Measurements from ENCODE around the gene IDUA. TPM values are rescaled to one million over a fixed set of nuclear protein-coding genes. Genes with fewer than 3 reads are reported as not detected.
"Not testable (repeated sequence)": the region's sequence is repeated elsewhere in the genome, so short reads cannot be mapped to it uniquely, and the experiment has no call there.

Gene IDUA
- total RNA-seq, 1 donor from 2014 or later: 37.2 TPM

DNA sequence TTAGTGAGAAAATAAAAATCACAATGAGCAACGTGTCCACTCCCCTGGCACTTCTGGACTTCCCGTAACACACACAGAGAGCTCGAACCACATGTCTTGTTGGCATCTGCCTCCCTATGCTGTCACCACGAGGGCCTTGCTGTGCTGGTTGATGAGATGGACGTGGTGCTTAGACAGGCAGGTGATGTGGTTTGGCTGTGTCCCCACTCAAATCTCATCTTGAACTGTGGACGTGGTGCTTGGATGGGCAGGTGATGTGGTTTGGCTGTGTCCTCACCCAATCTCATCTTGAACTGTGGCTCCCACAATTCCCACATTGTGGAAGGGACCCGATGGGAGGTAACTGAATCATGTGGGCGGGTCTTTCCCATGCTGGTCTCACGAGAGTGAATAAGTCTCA lies 64.6 kb downstream of the IDUA start:
- H3K27ac Mint-ChIP-seq: no peak overlapping the region

DNA sequence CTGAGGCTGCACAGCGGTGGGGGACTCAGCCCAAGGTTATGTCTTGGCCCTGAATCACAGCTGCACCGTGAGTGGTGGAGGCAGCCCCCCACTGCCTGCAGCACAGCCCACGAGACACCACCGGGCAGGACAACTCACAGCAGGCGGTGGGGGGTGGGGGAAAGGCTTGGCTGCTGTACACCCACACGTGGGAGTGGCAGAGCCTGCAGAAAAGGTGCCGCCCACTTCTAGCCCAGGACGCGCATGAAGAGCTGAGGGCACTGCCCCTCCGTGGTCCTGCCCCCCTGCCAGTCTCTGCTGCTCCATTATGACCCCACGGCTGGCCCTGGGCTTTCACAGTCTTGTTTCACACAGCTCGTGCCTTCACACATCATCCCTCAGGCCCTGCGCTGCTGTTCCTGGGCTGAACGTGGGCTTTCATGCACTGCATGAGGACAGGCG lies 65.4 kb downstream of the IDUA start:
- Mint-ChIP-seq H3K4me3 (no peak overlapping the region), H3K27ac (no peak overlapping the region), H3K27me3 (peaks cover 51% of the 10 kb centered on the region), H3K36me3 (no peaks in the 10 kb centered on the region), H3K4me1 (ENCODE audit: unreplicated experiment) (peaks cover 8% of the 10 kb centered on the region), H3K9me3 (no peaks in the 10 kb centered on the region)
- TF ChIP-seq CTCF (conservative IDR thresholded peaks at IDR 0.05): no peak
- no peak for DNase-seq (ENCODE audit: extremely low spot score, unreplicated experiment)

More for the DNA sequence above, 64.6 kb downstream of the IDUA start:
- Mint-ChIP-seq H3K4me1 (ENCODE audit: unreplicated experiment) (peaks cover 8% of the 10 kb centered on the region), H3K36me3 (no peaks in the 10 kb centered on the region), H3K4me3 (no peak overlapping the region), H3K27me3 (peaks cover 46% of the 10 kb centered on the region), H3K9me3 (no peaks in the 10 kb centered on the region)
- DNase-seq (ENCODE audit: extremely low spot score, unreplicated experiment): no peak
- TF ChIP-seq CTCF (conservative IDR thresholded peaks at IDR 0.05): no peak

DNA sequence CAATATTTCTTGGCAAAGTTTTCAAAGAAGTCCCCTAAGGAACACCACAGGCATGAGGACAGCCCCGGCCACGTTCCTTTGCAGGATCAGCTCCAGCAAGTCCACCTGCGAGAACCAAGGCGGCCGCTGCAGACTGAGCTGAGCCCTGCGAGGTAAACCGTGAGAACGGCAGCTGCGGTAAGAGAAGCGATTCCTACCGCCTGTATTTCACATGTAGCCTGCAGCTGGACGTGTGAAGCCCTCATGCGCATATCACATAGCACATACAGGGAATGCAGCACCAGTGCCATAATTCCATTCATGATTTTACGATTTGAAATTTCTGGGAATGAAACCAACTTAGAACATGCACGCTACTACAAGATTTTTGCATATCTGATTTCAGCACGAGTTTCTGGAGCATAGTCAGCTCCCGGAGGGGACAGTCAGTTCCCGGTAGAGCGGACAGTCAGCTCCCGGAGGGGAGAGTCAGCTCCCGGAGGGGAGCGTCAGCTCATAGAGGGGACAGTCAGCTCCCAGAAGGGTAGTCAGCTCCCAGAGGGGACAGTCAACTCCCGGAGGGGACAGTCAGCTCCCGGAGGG lies 66.3 kb downstream of the IDUA start:
- H3K27ac Mint-ChIP-seq: no peak overlapping the region
- no peak for TF ChIP-seq CTCF (conservative IDR thresholded peaks at IDR 0.05)
- H3K36me3 Mint-ChIP-seq: no peaks in the 10 kb centered on the region
- no peak for DNase-seq (ENCODE audit: extremely low spot score, unreplicated experiment)
- H3K27me3 Mint-ChIP-seq: peaks cover 55% of the 10 kb centered on the region
- no peaks in the 10 kb centered on the region for H3K9me3 Mint-ChIP-seq
- peaks cover 8% of the 10 kb centered on the region for H3K4me1 Mint-ChIP-seq (ENCODE audit: unreplicated experiment)
- H3K4me3 Mint-ChIP-seq: no peak overlapping the region

- DNase-seq (ENCODE audit: extremely low spot score, unreplicated experiment); H3K4me3 Mint-ChIP-seq; H3K36me3 Mint-ChIP-seq; H3K9me3 Mint-ChIP-seq; H3K27ac Mint-ChIP-seq; H3K4me1 Mint-ChIP-seq (ENCODE audit: unreplicated experiment): not testable (repeated sequence)
- peaks cover 57% of the 10 kb centered on the region for H3K27me3 Mint-ChIP-seq
Measured at GRCh38 chr4:1053891-1054290, 67.0 kb downstream of the IDUA start.

Other genes starting within 250 kb of the IDUA start
- gene CPLX1, start 160.9 kb upstream of the IDUA start, total RNA-seq (ENCODE audit: low replicate concordance): 3.7 and 5.6 TPM in 2 replicates
- 97.1 and 115 TPM in 2 replicates for gene GAK, start 54.7 kb upstream of the IDUA start, total RNA-seq (ENCODE audit: low replicate concordance)
- gene TMEM175, start 54.6 kb upstream of the IDUA start, total RNA-seq (ENCODE audit: low replicate concordance): 21.4 and 33.6 TPM in 2 replicates
- gene DGKQ, start 13.5 kb upstream of the IDUA start, total RNA-seq (ENCODE audit: low replicate concordance): 17.0 and 21.2 TPM in 2 replicates
- 2.8 and 3.8 TPM in 2 replicates for gene SLC26A1, start 6.4 kb downstream of the IDUA start, total RNA-seq (ENCODE audit: low replicate concordance)
- gene FGFRL1, start 24.6 kb downstream of the IDUA start, total RNA-seq (ENCODE audit: low replicate concordance): 20.5 and 30.9 TPM in 2 replicates
- 3.0 and 3.5 TPM in 2 replicates for gene RNF212, start 126.5 kb downstream of the IDUA start, total RNA-seq (ENCODE audit: low replicate concordance)
- gene SPON2, start 185.5 kb downstream of the IDUA start, total RNA-seq (ENCODE audit: low replicate concordance): 8.8 and 10.4 TPM in 2 replicates